ACC112 (cell line): ENCODE data around the gene OR10H1.
"Not testable (repeated sequence)": the region's sequence is repeated elsewhere in the genome, so short reads cannot be mapped to it uniquely, and the experiment has no call there.

Source experiments
- H2AFZ ChIP-seq: fragments of 200-600 bp; sonication (generic); one replicate; pipeline ENCODE4 v1.6.0; 2017; ENCODE audit warnings: antibody characterized with exemption, low read length; ENCODE audit not compliant: unreplicated experiment
- H3K27ac ChIP-seq: fragments of 200-600 bp; sonication (generic); 2 replicates; pipeline ENCODE4 v1.5.1; 2014; ENCODE audit warnings: low read depth, mild to moderate bottlenecking, antibody characterized with exemption, low read length, moderate library complexity
- H3K27me3 ChIP-seq: fragments of 200-600 bp; sonication (generic); 2 replicates; pipeline ENCODE4 v1.6.1; 2014; ENCODE audit warnings: mild to moderate bottlenecking, antibody characterized with exemption, low read length, moderate library complexity, mixed read lengths; ENCODE audit not compliant: insufficient read depth
- H3K36me3 ChIP-seq: fragments of 200-600 bp; sonication (generic); 2 replicates; pipeline ENCODE4 v1.6.1; 2016; ENCODE audit warnings: mild to moderate bottlenecking, antibody characterized with exemption, low read length, moderate library complexity, mixed read lengths; ENCODE audit not compliant: insufficient read depth
- H3K4me1 ChIP-seq: fragments of 200-600 bp; sonication (generic); one replicate; pipeline ENCODE4 v1.6.1; 2016; ENCODE audit warnings: low read length, mixed read lengths; ENCODE audit not compliant: insufficient read depth, unreplicated experiment, control insufficient read depth
- H3K4me3 ChIP-seq: fragments of 200-600 bp; sonication (generic); 2 replicates; pipeline ENCODE4 v1.5.1; 2014; ENCODE audit warnings: mild to moderate bottlenecking, low read depth, low read length
- H3K79me2 ChIP-seq: fragments of 200-600 bp; sonication (generic); one replicate; pipeline ENCODE4 v1.6.0; 2016; ENCODE audit warnings: low read length; ENCODE audit not compliant: control insufficient read depth, unreplicated experiment, insufficient read depth

Gene OR10H1

GRCh38 chr19:15775249-15775648 lies 40.2 kb downstream of the OR10H1 start:
- Histone ChIP-seq H3K4me3 (no peak overlapping the region), H3K4me1 (no peaks in the 10 kb centered on the region), H3K36me3 (no peaks in the 10 kb centered on the region), H2AFZ (no peak overlapping the region), H3K79me2 (no peaks in the 10 kb centered on the region), H3K27me3 (no peaks in the 10 kb centered on the region), H3K27ac (no peak overlapping the region)

- not testable (repeated sequence) for H2AFZ ChIP-seq, H3K4me1 ChIP-seq, H3K27ac ChIP-seq, H3K79me2 ChIP-seq, H3K36me3 ChIP-seq, H3K27me3 ChIP-seq, H3K4me3 ChIP-seq
Observed at GRCh38 chr19:15774159-15774558, 41.3 kb downstream of the OR10H1 start.

- H3K27ac ChIP-seq: no peak overlapping the region
- H3K27me3 ChIP-seq: no peaks in the 10 kb centered on the region
- no peak overlapping the region for H3K4me3 ChIP-seq
- H3K79me2 ChIP-seq: no peaks in the 10 kb centered on the region
- H2AFZ ChIP-seq: no peak overlapping the region
- no peaks in the 10 kb centered on the region for H3K4me1 ChIP-seq
- no peaks in the 10 kb centered on the region for H3K36me3 ChIP-seq
Observed at GRCh38 chr19:15769586-15769985, 45.9 kb downstream of the OR10H1 start.

GRCh38 chr19:15759962-15760565 lies 55.4 kb downstream of the OR10H1 start:
- Histone ChIP-seq H3K36me3 (no peaks in the 10 kb centered on the region), H3K4me1 (no peaks in the 10 kb centered on the region)

GRCh38 chr19:15758379-15758778 lies 57.1 kb downstream of the OR10H1 start:
- Histone ChIP-seq H3K36me3 (no peaks in the 10 kb centered on the region), H2AFZ (no peak overlapping the region), H3K27ac (no peak overlapping the region), H3K4me1 (no peaks in the 10 kb centered on the region), H3K27me3 (no peaks in the 10 kb centered on the region), H3K79me2 (no peaks in the 10 kb centered on the region), H3K4me3 (no peak overlapping the region)

More at GRCh38 chr19:15759962-15760565, 55.4 kb downstream of the OR10H1 start:
- Histone ChIP-seq H3K27ac (no peak overlapping the region), H2AFZ (no peak overlapping the region), H3K79me2 (no peaks in the 10 kb centered on the region), H3K4me3 (no peak overlapping the region), H3K27me3 (no peaks in the 10 kb centered on the region)
